Liver (tissue), 1 donor: Measurements from ENCODE around the gene ANOS1.

Experiments
- FOXA2 ChIP-seq: IDR thresholded peaks from 2 replicates; pipeline ENCODE4 v1.6.1; 2016; ENCODE audit warnings: antibody characterized with exemption
- TF ChIP-seq, protein P1 (sequence below): IDR thresholded peaks from 2 replicates; pipeline ENCODE4 v1.6.1; 2016; ENCODE audit warnings: antibody characterized with exemption

GRCh38 chrX:8679550-8679949 lies 52.4 kb downstream of the ANOS1 start:
- TF ChIP-seq, protein P1, sequence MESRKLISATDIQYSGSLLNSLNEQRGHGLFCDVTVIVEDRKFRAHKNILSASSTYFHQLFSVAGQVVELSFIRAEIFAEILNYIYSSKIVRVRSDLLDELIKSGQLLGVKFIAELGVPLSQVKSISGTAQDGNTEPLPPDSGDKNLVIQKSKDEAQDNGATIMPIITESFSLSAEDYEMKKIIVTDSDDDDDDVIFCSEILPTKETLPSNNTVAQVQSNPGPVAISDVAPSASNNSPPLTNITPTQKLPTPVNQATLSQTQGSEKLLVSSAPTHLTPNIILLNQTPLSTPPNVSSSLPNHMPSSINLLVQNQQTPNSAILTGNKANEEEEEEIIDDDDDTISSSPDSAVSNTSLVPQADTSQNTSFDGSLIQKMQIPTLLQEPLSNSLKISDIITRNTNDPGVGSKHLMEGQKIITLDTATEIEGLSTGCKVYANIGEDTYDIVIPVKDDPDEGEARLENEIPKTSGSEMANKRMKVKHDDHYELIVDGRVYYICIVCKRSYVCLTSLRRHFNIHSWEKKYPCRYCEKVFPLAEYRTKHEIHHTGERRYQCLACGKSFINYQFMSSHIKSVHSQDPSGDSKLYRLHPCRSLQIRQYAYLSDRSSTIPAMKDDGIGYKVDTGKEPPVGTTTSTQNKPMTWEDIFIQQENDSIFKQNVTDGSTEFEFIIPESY = no peak
- TF ChIP-seq FOXA2 = no peak
